Measurements from ENCODE around the gene RNF214. TPM values are rescaled to one million over a fixed set of nuclear protein-coding genes. Genes with fewer than 3 reads are reported as not detected.

The RNF214 gene
- total and polyA plus RNA-seq, 5 donors: 8.0 to 23.8 (median 21.6) TPM

GRCh38 chr11:117189191-117189940 lies 43.1 kb upstream of the RNF214 start:
- Histone ChIP-seq H3K9me3 (ENCODE audit: control insufficient read depth, low read length) (no peaks in the 10 kb centered on the region), H3K27ac (ENCODE audit: low read length) (no peak overlapping the region), H3K4me1 (ENCODE audit: control insufficient read depth, insufficient read depth, low read length) (no peaks in the 10 kb centered on the region), H3K27me3 (ENCODE audit: control insufficient read depth, insufficient read depth) (no peaks in the 10 kb centered on the region), H3K4me3 (ENCODE audit: low read length) (no peak overlapping the region)
- ATAC-seq (peak in 1 of 2 donors; percentile 10), DNase-seq (peak in 1 of 3 donors; percentile 64)
- WGBS: 90% methylated on average over 22 of the region's 22 CpGs
- intact Hi-C loops (cut with DNase I): loop anchor here in 1 of 4 donors (5.0 kb wide), 1 partner anchor 33 kb away; no protein-coding TSS in a partner anchor

GRCh38 chr11:117189941-117190544 lies 42.4 kb upstream of the RNF214 start:
- no peak overlapping the region for H3K27ac ChIP-seq (ENCODE audit: low read length)

GRCh38 chr11:117191680-117192400 lies 40.6 kb upstream of the RNF214 start:
- Histone ChIP-seq H3K4me1 (ENCODE audit: control insufficient read depth, insufficient read depth, low read length) (no peaks in the 10 kb centered on the region), H3K27ac (ENCODE audit: low read length) (no peak overlapping the region), H3K4me3 (ENCODE audit: low read length) (no peak overlapping the region), H3K27me3 (ENCODE audit: control insufficient read depth, insufficient read depth) (no peaks in the 10 kb centered on the region), H3K9me3 (ENCODE audit: control insufficient read depth, low read length) (no peaks in the 10 kb centered on the region)
- intact Hi-C loops (cut with DNase I): no loop called here
- no peak for ATAC-seq
- DNase-seq: peak in 1 of 3 donors; percentile 47
- WGBS: 91% methylated on average over 26 of the region's 26 CpGs

More at GRCh38 chr11:117189941-117190544, 42.4 kb upstream of the RNF214 start:
- no peaks in the 10 kb centered on the region for H3K27me3 ChIP-seq (ENCODE audit: control insufficient read depth, insufficient read depth)
- DNase-seq (peak in 1 of 3 donors; percentile 34), ATAC-seq (no peak)
- H3K9me3 ChIP-seq (ENCODE audit: control insufficient read depth, low read length): no peaks in the 10 kb centered on the region
- intact Hi-C loops (cut with DNase I): loop anchor here in 1 of 4 donors (5.0 kb wide), 1 partner anchor 32 kb away; no protein-coding TSS in a partner anchor
- no peaks in the 10 kb centered on the region for H3K4me1 ChIP-seq (ENCODE audit: control insufficient read depth, insufficient read depth, low read length)
- no peak overlapping the region for H3K4me3 ChIP-seq (ENCODE audit: low read length)
- WGBS: 82% methylated on average over 8 of the region's 8 CpGs

- 93% methylated on average over 17 of the region's 17 CpGs for WGBS
- DNase-seq (peak in 1 of 3 donors; percentile 36), ATAC-seq (no peak)
- no peaks in the 10 kb centered on the region for H3K4me1 ChIP-seq (ENCODE audit: control insufficient read depth, insufficient read depth, low read length)
- H3K27me3 ChIP-seq (ENCODE audit: control insufficient read depth, insufficient read depth): no peaks in the 10 kb centered on the region
- no peak overlapping the region for H3K27ac ChIP-seq (ENCODE audit: low read length)
- no peak overlapping the region for H3K4me3 ChIP-seq (ENCODE audit: low read length)
- H3K9me3 ChIP-seq (ENCODE audit: control insufficient read depth, low read length): no peaks in the 10 kb centered on the region
- intact Hi-C loops (cut with DNase I): no loop called here
Measured at GRCh38 chr11:117192401-117192875, 40.0 kb upstream of the RNF214 start.

GRCh38 chr11:117193130-117194020 lies 39.1 kb upstream of the RNF214 start:
- H3K4me3 ChIP-seq (ENCODE audit: low read length): no peak overlapping the region
- 94% methylated on average over 15 of the region's 15 CpGs for WGBS
- no peak overlapping the region for H3K27ac ChIP-seq (ENCODE audit: low read length)
- no peaks in the 10 kb centered on the region for H3K9me3 ChIP-seq (ENCODE audit: control insufficient read depth, low read length)
- no peak for ATAC-seq
- H3K4me1 ChIP-seq (ENCODE audit: control insufficient read depth, insufficient read depth, low read length): no peaks in the 10 kb centered on the region
- no peaks in the 10 kb centered on the region for H3K27me3 ChIP-seq (ENCODE audit: control insufficient read depth, insufficient read depth)
- intact Hi-C loops (cut with DNase I): no loop called here
- DNase-seq: peak in 1 of 3 donors; percentile 50

GRCh38 chr11:117194267-117194666 lies 38.2 kb upstream of the RNF214 start:
- no peaks in the 10 kb centered on the region for H3K27me3 ChIP-seq (ENCODE audit: control insufficient read depth, insufficient read depth)
- WGBS: 74% methylated on average over 5 of the region's 5 CpGs
- no peak overlapping the region for H3K27ac ChIP-seq (ENCODE audit: low read length)
- H3K9me3 ChIP-seq (ENCODE audit: control insufficient read depth, low read length): no peaks in the 10 kb centered on the region
- intact Hi-C loops (cut with DNase I): no loop called here
- no peak overlapping the region for H3K4me3 ChIP-seq (ENCODE audit: low read length)
- ATAC-seq (no peak), DNase-seq (peak in 1 of 3 donors; percentile 22)
- no peaks in the 10 kb centered on the region for H3K4me1 ChIP-seq (ENCODE audit: control insufficient read depth, insufficient read depth, low read length)

GRCh38 chr11:117195258-117195657 lies 37.2 kb upstream of the RNF214 start:
- Histone ChIP-seq H3K9me3 (ENCODE audit: control insufficient read depth, low read length) (no peaks in the 10 kb centered on the region), H3K27me3 (ENCODE audit: control insufficient read depth, insufficient read depth) (no peaks in the 10 kb centered on the region), H3K4me3 (ENCODE audit: low read length) (no peak overlapping the region), H3K27ac (ENCODE audit: low read length) (no peak overlapping the region), H3K4me1 (ENCODE audit: control insufficient read depth, insufficient read depth, low read length) (no peaks in the 10 kb centered on the region)
- ATAC-seq (no peak), DNase-seq (peak in 2 of 3 donors; percentile 10 to 49)
- intact Hi-C loops (cut with DNase I): no loop called here
- 85% methylated on average over 4 of the region's 4 CpGs for WGBS

GRCh38 chr11:117195761-117196160 lies 36.7 kb upstream of the RNF214 start:
- DNase-seq (peak in 2 of 3 donors; percentile 15 to 54), ATAC-seq (no peak)
- H3K4me1 ChIP-seq (ENCODE audit: control insufficient read depth, insufficient read depth, low read length): no peaks in the 10 kb centered on the region
- no peaks in the 10 kb centered on the region for H3K27me3 ChIP-seq (ENCODE audit: control insufficient read depth, insufficient read depth)
- no peak overlapping the region for H3K4me3 ChIP-seq (ENCODE audit: low read length)
- no peaks in the 10 kb centered on the region for H3K9me3 ChIP-seq (ENCODE audit: control insufficient read depth, low read length)
- intact Hi-C loops (cut with DNase I): no loop called here
- no peak overlapping the region for H3K27ac ChIP-seq (ENCODE audit: low read length)
- 89% methylated on average over 19 of the region's 19 CpGs for WGBS

- no peaks in the 10 kb centered on the region for H3K9me3 ChIP-seq (ENCODE audit: control insufficient read depth, low read length)
- intact Hi-C loops (cut with DNase I): no loop called here
- H3K27ac ChIP-seq (ENCODE audit: low read length): no peak overlapping the region
- DNase-seq (peak in 1 of 3 donors; percentile 48), ATAC-seq (no peak)
- no peaks in the 10 kb centered on the region for H3K27me3 ChIP-seq (ENCODE audit: control insufficient read depth, insufficient read depth)
- H3K4me1 ChIP-seq (ENCODE audit: control insufficient read depth, insufficient read depth, low read length): peaks cover 3% of the 10 kb centered on the region
- no peak overlapping the region for H3K4me3 ChIP-seq (ENCODE audit: low read length)
- WGBS: 91% methylated on average over 7 of the region's 7 CpGs
Measured at GRCh38 chr11:117197006-117197405, 35.5 kb upstream of the RNF214 start.
